Measurements from ENCODE around the gene FLOT2. TPM values are rescaled to one million over a fixed set of nuclear protein-coding genes. Genes with fewer than 3 reads are reported as not detected.
"Not testable (repeated sequence)": the region's sequence is repeated elsewhere in the genome, so short reads cannot be mapped to it uniquely, and the experiment has no call there.

The FLOT2 gene
- total and polyA plus RNA-seq, 11 donors: 52.7 to 139 (median 89.1) TPM

DNA sequence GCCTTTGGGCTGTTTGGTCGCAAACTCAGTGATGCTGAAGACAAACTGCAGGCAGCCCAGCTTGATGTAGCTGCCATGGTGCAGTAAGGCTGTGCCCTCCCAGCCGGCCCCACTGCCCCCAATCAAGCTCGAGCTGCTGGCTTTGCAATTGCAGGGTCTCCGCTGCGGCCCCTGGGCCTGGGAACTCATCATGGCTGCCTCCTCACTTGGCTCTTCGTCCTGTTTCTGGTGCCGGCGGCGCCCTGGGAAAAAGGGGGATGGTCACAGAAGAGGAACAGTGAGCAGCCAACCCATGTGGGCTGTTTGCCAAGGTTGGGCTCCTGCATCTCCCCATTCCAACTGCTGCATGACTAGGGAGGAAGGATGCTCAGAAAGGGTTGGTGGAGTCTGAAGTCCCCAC is 8.7 kb upstream of the FLOT2 start:
- intact Hi-C loops (cut with DNase I): loop anchor here in 2 of 10 donors (5.0 kb wide), 2 partner anchors 49 to 149 kb away; partner anchors contain the start of gene ERAL1 (in 1 of the 2)
- TF ChIP-seq POLR2A (IDR thresholded peaks at IDR 0.05) (no peak), CTCF (IDR thresholded peaks at IDR 0.05) (no peak)
- DNase-seq (no peak), ATAC-seq (no peak)
- Histone ChIP-seq H3K4me1 (peaks cover 0 to 45% (median 33%) of the 10 kb centered on the region in 12 donors), H3K9me3 (no peaks in the 10 kb centered on the region), H3K27ac (peak overlapping the region in 1 of 12 donors; percentile 78), H3K27me3 (no peaks in the 10 kb centered on the region), H3K4me3 (no peak overlapping the region), H3K36me3 (peaks cover 0 to 63% (median 57%) of the 10 kb centered on the region in 9 donors)
- 67 to 75% (median 72%) methylated on average over 9 of the region's 9 CpGs for WGBS, 4 donors

DNA sequence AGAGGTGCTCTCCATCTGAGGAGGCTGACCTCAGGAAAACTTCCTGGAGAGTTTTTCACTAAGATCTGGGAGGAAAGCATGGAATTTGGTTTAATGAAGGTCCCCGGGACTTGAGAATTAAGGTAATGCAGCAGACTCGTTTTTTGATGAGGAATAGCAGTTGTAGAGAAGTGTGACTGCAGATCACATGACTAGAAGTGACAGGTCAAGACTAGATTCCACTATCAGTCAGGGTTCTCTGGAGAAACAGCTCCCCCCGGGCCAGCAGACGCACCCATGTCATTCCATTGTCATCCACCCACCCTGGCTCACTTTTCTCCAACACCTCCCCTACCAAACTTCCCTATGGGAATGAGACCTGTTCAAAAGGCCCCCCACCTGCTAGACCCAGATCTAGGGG is 7.3 kb upstream of the FLOT2 start:
- Histone ChIP-seq H3K4me3 (no peak overlapping the region), H3K9me3 (no peaks in the 10 kb centered on the region), H3K36me3 (peaks cover 0 to 48% (median 42%) of the 10 kb centered on the region in 9 donors), H3K27ac (no peak overlapping the region), H3K4me1 (peaks cover 0 to 45% (median 33%) of the 10 kb centered on the region in 12 donors), H3K27me3 (no peaks in the 10 kb centered on the region)
- intact Hi-C loops (cut with DNase I): loop anchor here in 6 of 10 donors (5.0 kb wide), 5 partner anchors 43 to 147 kb away; partner anchors contain the start of gene ERAL1 (in 1 of the 6)
- no peak for ATAC-seq
- TF ChIP-seq POLR2A (IDR thresholded peaks at IDR 0.05) (no peak), CTCF (IDR thresholded peaks at IDR 0.05) (no peak)
- WGBS, 4 donors: 48 to 53% (median 51%) methylated on average over 4 of the region's 4 CpGs
- DNase-seq: no peak

DNA sequence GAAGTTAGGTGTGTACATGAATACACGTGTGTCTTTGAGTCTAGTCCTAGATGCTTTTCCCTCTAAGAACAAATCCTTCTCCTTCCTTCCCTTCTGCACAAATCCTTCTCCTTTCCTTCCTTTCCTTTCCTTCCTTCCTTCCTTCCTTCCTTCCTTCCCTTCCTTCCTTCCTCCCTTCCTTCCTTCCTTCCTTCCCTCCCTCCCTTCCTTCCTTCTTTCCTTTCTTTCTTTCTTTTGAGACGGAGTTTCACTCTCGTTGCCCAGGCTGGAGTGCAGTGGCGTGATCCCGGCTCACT is 6.0 kb upstream of the FLOT2 start:
- intact Hi-C loops (cut with DNase I): loop anchor here in 5 of 10 donors (5.0 kb wide), 3 partner anchors 44 to 141 kb away; no protein-coding TSS in a partner anchor
- Histone ChIP-seq H3K27ac (peak overlapping the region in 3 of 12 donors; percentile 25 to 84 (median 80)), H3K4me3 (peak overlapping the region in 4 of 12 donors; percentile 59 to 96 (median 86)), H3K36me3 (peaks cover 0 to 35% (median 29%) of the 10 kb centered on the region in 9 donors), H3K4me1 (peaks cover 0 to 40% (median 25%) of the 10 kb centered on the region in 12 donors)
- ATAC-seq, H3K27me3 ChIP-seq, DNase-seq, H3K9me3 ChIP-seq: not testable (repeated sequence)
- 54 to 66% (median 61%) methylated on average over 5 of the region's 5 CpGs for WGBS, 4 donors

- peak; percentile 89 to 96 (median 91) for DNase-seq
- peak within 1 kb of the TSS in 11 of 12 donors; percentile 58 to 86 (median 78) for H3K27ac ChIP-seq
- 0 to 1% (median 1%) methylated on average over 35 to 55 of the region's 55 CpGs for WGBS, 4 donors
- H3K4me1 ChIP-seq: peaks cover 0 to 40% (median 24%) of the 10 kb centered on the region in 12 donors
- intact Hi-C loops (cut with DNase I): loop anchor here in 5 of 10 donors (5.0 kb wide), 3 partner anchors 44 to 141 kb away; no protein-coding TSS in a partner anchor
- no peaks in the 10 kb centered on the region for H3K9me3 ChIP-seq
- H3K36me3 ChIP-seq: peaks cover 0 to 30% (median 24%) of the 10 kb centered on the region in 9 donors
- no peaks in the 10 kb centered on the region for H3K27me3 ChIP-seq
- peak within 1 kb of the TSS; percentile 51 to 96 (median 76) for H3K4me3 ChIP-seq
- ATAC-seq: peak; percentile 65 to 92 (median 90)
- TF ChIP-seq CTCF (IDR thresholded peaks at IDR 0.05) (peak; percentile 67 to 93 (median 87)), POLR2A (IDR thresholded peaks at IDR 0.05) (peak in 1 of 2 donors; percentile 38)
Observed at GRCh38 chr17:28902819-28903545, 5.4 kb upstream of the FLOT2 start, which contains the start of gene DHRS13. DHRS13 (minus strand) TSS chr17:28903079; CDS start chr17:28902944, 135 bp downstream.
